Tibial artery (tissue), 4 donors: ENCODE measurements around the gene PKMYT1.

Experiments
- DNase-seq, 2 donors: peaks; one replicate each; pipeline ENCODE4 v3.0.0-alpha.2; 2019
- H3K27ac ChIP-seq, 2 donors: fragments of 200-600 bp; sonication (generic) in 1 of 2; 1 replicate in 1 of 2; 2 replicates in 1 of 2; pipeline ENCODE4 v1.5.1; 2018 to 2019; ENCODE audit warnings: mild to moderate bottlenecking in 1 of 2
- H3K27me3 ChIP-seq, 2 donors: fragments of 200-600 bp; sonication (generic) in 1 of 2; one replicate each; pipeline versions ENCODE4 v1.5.1 to v1.6.0; 2016 to 2019
- H3K36me3 ChIP-seq, 3 donors: fragments of 200-600 bp; sonication (generic) in 2 of 3; one replicate each; pipeline ENCODE4 v1.5.1; 2016 to 2019; ENCODE audit warnings: mild to moderate bottlenecking in 2 of 3
- H3K4me1 ChIP-seq, 4 donors: fragments of 200-600 bp; sonication (generic) in 2 of 4; 1 replicate in 3 of 4; 2 replicates in 1 of 4; pipeline ENCODE4 v1.5.1; 2016 to 2019
- H3K4me3 ChIP-seq, 2 donors: fragments of 200-600 bp; sonication (generic) in 1 of 2; 1 replicate in 1 of 2; 2 replicates in 1 of 2; pipeline ENCODE4 v1.5.1; 2018 to 2019; ENCODE audit warnings: mild to moderate bottlenecking in 2 of 2
- H3K9me3 ChIP-seq, 3 donors: fragments of 200-600 bp; sonication (generic) in 1 of 3; one replicate each; pipeline ENCODE4 v1.5.1; 2016 to 2019
- CTCF ChIP-seq, 2 experiments: fragments of 200-600 bp in 1 of 2; fragments of 450-650 bp in 1 of 2; IDR thresholded peaks; one replicate each; pipeline ENCODE4 v1.5.1; 2017 to 2019; ENCODE audit warnings: antibody characterized with exemption in 2 of 2, mild to moderate bottlenecking in 1 of 2, moderate library complexity in 1 of 2
- intact Hi-C: fragments of 100-400 bp; cut with DNase I; formaldehyde crosslinking; loops from one replicate; pipeline ENCODE4 v1.15.0; 2023; ENCODE audit warnings: low total_unique reads

Gene PKMYT1

GRCh38 chr16:3026609-3027488 lies 46.6 kb upstream of the PKMYT1 start:
- no peak for DNase-seq
- peaks cover 0 to 53% (median 42%) of the 10 kb centered on the region in 4 donors for H3K4me1 ChIP-seq

GRCh38 chr16:3026003-3026378 lies 45.7 kb upstream of the PKMYT1 start:
- no peak for TF ChIP-seq CTCF (IDR thresholded peaks at IDR 0.05)
- H3K27ac ChIP-seq: no peak overlapping the region
- peaks cover 0 to 21% (median 16%) of the 10 kb centered on the region in 3 donors for H3K36me3 ChIP-seq
- no peak overlapping the region for H3K4me3 ChIP-seq
- H3K4me1 ChIP-seq: peaks cover 0 to 58% (median 50%) of the 10 kb centered on the region in 4 donors
- H3K27me3 ChIP-seq: peaks cover 0 to 21% of the 10 kb centered on the region in 2 donors
- intact Hi-C loops: no loop called here
- no peak for DNase-seq
- H3K9me3 ChIP-seq: no peaks in the 10 kb centered on the region

More at GRCh38 chr16:3026609-3027488, 46.6 kb upstream of the PKMYT1 start:
- TF ChIP-seq CTCF (IDR thresholded peaks at IDR 0.05): no peak
- H3K4me3 ChIP-seq: no peak overlapping the region
- no peaks in the 10 kb centered on the region for H3K9me3 ChIP-seq
- peaks cover 0 to 21% (median 16%) of the 10 kb centered on the region in 3 donors for H3K36me3 ChIP-seq
- no peak overlapping the region for H3K27ac ChIP-seq
- H3K27me3 ChIP-seq: peaks cover 0 to 27% of the 10 kb centered on the region in 2 donors
- intact Hi-C loops: no loop called here

- Histone ChIP-seq H3K4me1 (peaks cover 0 to 59% (median 50%) of the 10 kb centered on the region in 4 donors), H3K27ac (no peak overlapping the region), H3K9me3 (no peaks in the 10 kb centered on the region), H3K4me3 (no peak overlapping the region), H3K27me3 (peaks cover 0 to 15% of the 10 kb centered on the region in 2 donors), H3K36me3 (peaks cover 0 to 21% (median 16%) of the 10 kb centered on the region in 3 donors)
- TF ChIP-seq CTCF (IDR thresholded peaks at IDR 0.05): no peak
- intact Hi-C loops: no loop called here
- DNase-seq: no peak
Observed at GRCh38 chr16:3025032-3026002, 45.1 kb upstream of the PKMYT1 start.

DNA sequence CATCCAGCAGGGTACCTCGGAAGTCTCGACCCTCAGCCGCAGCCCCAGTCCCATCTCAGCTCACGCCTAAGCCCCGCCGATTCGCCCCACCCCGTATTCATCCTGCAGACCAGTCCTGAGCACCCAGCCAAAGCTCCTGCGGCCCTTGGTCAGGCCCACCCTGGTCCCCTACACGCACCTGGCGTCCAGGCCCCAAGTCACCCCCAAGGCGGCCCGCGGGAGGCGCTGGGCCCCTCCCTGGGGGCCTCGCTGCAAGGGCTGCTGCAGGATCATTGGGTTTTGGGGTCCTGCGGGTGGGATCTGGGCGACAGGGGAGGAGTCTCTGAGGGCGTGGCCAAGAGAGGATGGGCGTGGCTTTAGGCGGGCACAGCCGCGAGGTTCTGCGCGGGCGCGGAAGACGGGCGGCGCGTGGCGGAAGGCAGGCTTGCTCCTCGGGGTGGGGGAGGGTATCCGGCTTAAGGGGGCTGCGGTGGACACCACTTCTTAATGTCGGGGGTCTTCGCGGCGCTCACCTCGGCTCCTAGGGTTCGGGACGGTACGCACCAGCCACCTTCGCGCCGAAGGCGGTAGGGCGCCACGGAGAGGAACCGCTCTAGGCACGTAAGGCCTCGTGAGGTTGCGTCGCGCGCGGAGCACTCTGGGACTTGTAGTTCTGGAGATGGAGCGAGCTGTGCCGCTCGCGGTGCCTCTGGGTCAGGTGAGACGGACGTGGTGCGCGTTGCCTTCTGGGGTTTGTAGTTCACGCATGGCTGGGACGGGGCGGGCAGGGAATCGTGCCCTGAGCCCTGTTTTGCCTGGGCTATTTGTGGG lies 43.6 kb upstream of the PKMYT1 start, which contains the start of the genes HCFC1R1 and THOC6:
TSS of gene HCFC1R1 (minus strand) at position 274 of the 810 bp plus-strand sequence. CDS start at position 273, 1 bp downstream.
TSS of gene THOC6 (plus strand) at position 367 of the 810 bp plus-strand sequence. CDS start at position 659, 292 bp downstream.
- DNase-seq: peak; percentile 98 to 99
- TF ChIP-seq CTCF (IDR thresholded peaks at IDR 0.05): no peak
- Histone ChIP-seq H3K27ac (peak within 1 kb of the TSS; percentile 95 to 96), H3K36me3 (peaks cover 0 to 21% (median 16%) of the 10 kb centered on the region in 3 donors), H3K27me3 (peaks cover 0 to 7% of the 10 kb centered on the region in 2 donors), H3K4me3 (peak within 1 kb of the TSS; percentile 73 to 88), H3K9me3 (no peaks in the 10 kb centered on the region), H3K4me1 (peaks cover 0 to 55% (median 47%) of the 10 kb centered on the region in 4 donors)
- intact Hi-C loops: no loop called here

DNA sequence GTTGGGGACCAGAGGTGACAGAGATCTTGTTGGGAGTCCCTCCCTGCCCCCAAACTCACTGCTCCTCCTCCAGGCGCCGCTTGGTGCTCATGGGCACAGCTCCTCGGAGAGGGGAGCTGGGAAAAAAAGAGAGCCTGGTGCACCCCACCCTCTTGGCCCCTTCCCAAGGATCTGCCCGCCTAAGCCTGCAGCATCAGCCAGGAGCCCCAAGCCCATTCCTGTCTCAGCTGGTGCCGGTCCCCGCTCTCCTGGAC lies 43.1 kb upstream of the PKMYT1 start:
- no peak for TF ChIP-seq CTCF (IDR thresholded peaks at IDR 0.05)
- Histone ChIP-seq H3K36me3 (peaks cover 0 to 21% (median 16%) of the 10 kb centered on the region in 3 donors), H3K4me3 (peak overlapping the region; percentile 73 to 88), H3K4me1 (peaks cover 0 to 54% (median 42%) of the 10 kb centered on the region in 4 donors), H3K27me3 (peaks cover 0 to 12% of the 10 kb centered on the region in 2 donors), H3K9me3 (no peaks in the 10 kb centered on the region), H3K27ac (peak overlapping the region; percentile 95 to 96)
- intact Hi-C loops: no loop called here
- no peak for DNase-seq
